Fibroblast of lung (primary cell): ENCODE results near the gene PHF2.

Experiments
- EZH2 ChIP-seq: IDR thresholded peaks from 2 replicates; pipeline ENCODE4 v1.5.1; 2012; ENCODE audit warnings: low read length, control low read depth, mild to moderate bottlenecking; ENCODE audit errors: missing control alignments
- TF ChIP-seq, protein P1 (sequence below), 2 donors: IDR thresholded peaks in 1 of 2; conservative IDR thresholded peaks in 1 of 2; 1 replicate in 1 of 2; 2 replicates in 1 of 2; pipeline ENCODE4 v1.5.1; 2011 to 2012; ENCODE audit warnings: low read length in 2 of 2, control low read depth in 1 of 2, inconsistent platforms in 1 of 2, low read depth in 1 of 2, mild to moderate bottlenecking in 1 of 2

DNA sequence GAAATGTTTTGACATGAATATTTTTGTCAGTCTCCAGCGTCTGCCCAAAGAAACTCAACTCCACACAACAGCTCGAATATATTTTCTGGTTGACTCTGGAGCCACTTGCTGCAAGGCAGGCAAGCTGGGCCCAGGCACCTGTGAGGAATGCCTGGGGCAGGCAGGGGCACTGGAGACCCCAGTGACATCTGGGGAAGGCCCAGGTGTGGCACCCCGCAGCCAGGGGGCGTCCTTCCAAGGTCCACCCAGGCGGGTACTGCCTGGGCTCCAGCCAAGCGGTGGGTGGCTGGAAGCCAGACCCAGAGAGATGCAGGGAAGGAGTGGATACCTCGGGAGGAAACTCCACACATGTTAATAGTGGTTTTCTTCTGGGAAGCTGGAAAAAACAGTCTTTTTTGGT lies 125.9 kb downstream of the PHF2 start:
- TF ChIP-seq, protein P1, sequence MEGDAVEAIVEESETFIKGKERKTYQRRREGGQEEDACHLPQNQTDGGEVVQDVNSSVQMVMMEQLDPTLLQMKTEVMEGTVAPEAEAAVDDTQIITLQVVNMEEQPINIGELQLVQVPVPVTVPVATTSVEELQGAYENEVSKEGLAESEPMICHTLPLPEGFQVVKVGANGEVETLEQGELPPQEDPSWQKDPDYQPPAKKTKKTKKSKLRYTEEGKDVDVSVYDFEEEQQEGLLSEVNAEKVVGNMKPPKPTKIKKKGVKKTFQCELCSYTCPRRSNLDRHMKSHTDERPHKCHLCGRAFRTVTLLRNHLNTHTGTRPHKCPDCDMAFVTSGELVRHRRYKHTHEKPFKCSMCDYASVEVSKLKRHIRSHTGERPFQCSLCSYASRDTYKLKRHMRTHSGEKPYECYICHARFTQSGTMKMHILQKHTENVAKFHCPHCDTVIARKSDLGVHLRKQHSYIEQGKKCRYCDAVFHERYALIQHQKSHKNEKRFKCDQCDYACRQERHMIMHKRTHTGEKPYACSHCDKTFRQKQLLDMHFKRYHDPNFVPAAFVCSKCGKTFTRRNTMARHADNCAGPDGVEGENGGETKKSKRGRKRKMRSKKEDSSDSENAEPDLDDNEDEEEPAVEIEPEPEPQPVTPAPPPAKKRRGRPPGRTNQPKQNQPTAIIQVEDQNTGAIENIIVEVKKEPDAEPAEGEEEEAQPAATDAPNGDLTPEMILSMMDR (conservative IDR thresholded peaks at IDR 0.05 in 1 of 2, IDR thresholded peaks at IDR 0.05 in 1 of 2; ENCODE audit: low read depth in 1 of 2, low read length in 2 of 2), result no peak
- no peak for TF ChIP-seq EZH2
